GM12865 (cell line): ENCODE results near the gene SLC25A21.

Source experiments
- DNase-seq: peaks from one replicate; pipeline ENCODE4 v3.0.0; 2010; ENCODE audit warnings: low read depth
- H3K4me3 ChIP-seq: 2 replicates; pipeline ENCODE4 v1.5.1; 2011; ENCODE audit warnings: mild to moderate bottlenecking, low read depth, low read length, control low read depth
- CTCF ChIP-seq: IDR thresholded peaks from 2 replicates; pipeline ENCODE4 v1.5.1; 2011; ENCODE audit warnings: low read length, control low read depth, low read depth, inconsistent platforms; ENCODE audit not compliant: insufficient read depth; ENCODE audit errors: missing control alignments

The SLC25A21 gene

GRCh38 chr14:36976571-36977023, 195.8 kb downstream of the SLC25A21 start:
- TF ChIP-seq CTCF: no peak

GRCh38 chr14:36975834-36976233, 196.6 kb downstream of the SLC25A21 start:
- H3K4me3 ChIP-seq: no peak overlapping the region
- no peak for DNase-seq
- no peak for TF ChIP-seq CTCF

More at GRCh38 chr14:36976571-36977023, 195.8 kb downstream of the SLC25A21 start:
- no peak for DNase-seq
- H3K4me3 ChIP-seq: no peak overlapping the region

GRCh38 chr14:36974985-36975384, 197.4 kb downstream of the SLC25A21 start:
- no peak for TF ChIP-seq CTCF
- H3K4me3 ChIP-seq: no peak overlapping the region
- no peak for DNase-seq

GRCh38 chr14:36973806-36974442, 198.5 kb downstream of the SLC25A21 start:
- DNase-seq: no peak
- TF ChIP-seq CTCF: no peak
- no peak overlapping the region for H3K4me3 ChIP-seq

GRCh38 chr14:36971263-36971855, 201.0 kb downstream of the SLC25A21 start:
- TF ChIP-seq CTCF: no peak
- DNase-seq: no peak
- no peak overlapping the region for H3K4me3 ChIP-seq

GRCh38 chr14:36967892-36968555, 204.4 kb downstream of the SLC25A21 start:
- no peak overlapping the region for H3K4me3 ChIP-seq
- no peak for DNase-seq
- TF ChIP-seq CTCF: no peak
